ENCODE results near the gene TRIM21. TPM values are rescaled to one million over a fixed set of nuclear protein-coding genes. Genes with fewer than 3 reads are reported as not detected.
"Not testable (repeated sequence)": the region's sequence is repeated elsewhere in the genome, so short reads cannot be mapped to it uniquely, and the experiment has no call there.

TRIM21 gene
- total RNA-seq, 4 donors from 2014 or later = 7.0 to 12.7 (median 12.3) TPM

GRCh38 chr11:4375431-4376140, 17.9 kb downstream of the TRIM21 start:
- TF ChIP-seq CTCF (IDR thresholded peaks at IDR 0.05) = no peak
- no peak for TF ChIP-seq POLR2A (IDR thresholded peaks at IDR 0.05)
- intact Hi-C loops (cut with DNase I; ENCODE audit: low total_unique reads) = no loop called here
- DNase-seq (ENCODE audit: low spot score in 2 of 2) = no peak
- H3K4me3 ChIP-seq (ENCODE audit: low read depth, poor library complexity, severe bottlenecking) = no peak overlapping the region
- 81 to 82% methylated on average over 5 of the region's 5 CpGs for WGBS, 2 donors

GRCh38 chr11:4370166-4370565, 23.3 kb downstream of the TRIM21 start:
- WGBS, 2 donors = 62 to 70% methylated on average over 3 of the region's 3 CpGs
- intact Hi-C loops (cut with DNase I; ENCODE audit: low total_unique reads) = no loop called here
- no peak for TF ChIP-seq POLR2A (IDR thresholded peaks at IDR 0.05)
- no peak for TF ChIP-seq CTCF (IDR thresholded peaks at IDR 0.05)
- no peak for DNase-seq (ENCODE audit: low spot score in 2 of 2)
- H3K4me3 ChIP-seq (ENCODE audit: low read depth, poor library complexity, severe bottlenecking) = no peak overlapping the region

- intact Hi-C loops (cut with DNase I; ENCODE audit: low total_unique reads) = no loop called here
- TF ChIP-seq POLR2A (IDR thresholded peaks at IDR 0.05) (no peak), CTCF (IDR thresholded peaks at IDR 0.05) (no peak)
- WGBS, 2 donors = 91 to 95% methylated on average over 4 of the region's 4 CpGs
- no peak for DNase-seq (ENCODE audit: low spot score in 2 of 2)
- H3K4me3 ChIP-seq (ENCODE audit: low read depth, poor library complexity, severe bottlenecking) = no peak within 1 kb of the TSS
These were observed 25.2 kb downstream of the TRIM21 start, which contains the start of gene OR52B4 for GRCh38 chr11:4368286-4368685. Gene OR52B4, minus strand, starts transcription at chr11:4368386. Its CDS starts 91 bp downstream, at chr11:4368295.

- DNase-seq (ENCODE audit: low spot score in 2 of 2); H3K4me3 ChIP-seq (ENCODE audit: low read depth, poor library complexity, severe bottlenecking); intact Hi-C loops (cut with DNase I; ENCODE audit: low total_unique reads): not testable (repeated sequence)
- WGBS, 2 donors = 33% methylated on average over 1 of the region's 5 CpGs; no CpG with 5 or more reads in 1 of the 2 donors
These were observed 45.4 kb downstream of the TRIM21 start for GRCh38 chr11:4348142-4348541.

- WGBS, 2 donors = 74 to 82% methylated on average over 2 of the region's 2 CpGs
- intact Hi-C loops (cut with DNase I; ENCODE audit: low total_unique reads) = not testable (repeated sequence)
These were observed 48.1 kb downstream of the TRIM21 start for GRCh38 chr11:4345366-4345765.

More at GRCh38 chr11:4345366-4345765, 48.1 kb downstream of the TRIM21 start:
- H3K4me3 ChIP-seq (ENCODE audit: low read depth, poor library complexity, severe bottlenecking); DNase-seq (ENCODE audit: low spot score in 2 of 2): not testable (repeated sequence)

Other genes with a start within 250 kb of the TRIM21 start
- gene OR52B4, start 25.3 kb downstream of the TRIM21 start, total RNA-seq = not detected
- gene OR52K2, start 55.6 kb upstream of the TRIM21 start, total RNA-seq = not detected
- gene OR52K1, start 88.9 kb upstream of the TRIM21 start, total RNA-seq = not detected
- gene OR52M1, start 151.5 kb upstream of the TRIM21 start, total RNA-seq = not detected
- gene OR52I2, start 188.0 kb upstream of the TRIM21 start, total RNA-seq = not detected
- not detected for gene OR52I1, start 200.3 kb upstream of the TRIM21 start, total RNA-seq
- gene TRIM68, start 214.5 kb upstream of the TRIM21 start, total RNA-seq = 10 to 100 TPM in 1 of 4 donors, 1 to 10 TPM in 3; 7.3 to 12.5 (median 8.9) TPM
- not detected for gene OR51D1, start 243.8 kb upstream of the TRIM21 start, total RNA-seq